Measurements from ENCODE around the gene PAXX.
A peak's percentile ranks its signal among the peaks of the same experiment; 100 is the strongest.

The PAXX gene, protein sequence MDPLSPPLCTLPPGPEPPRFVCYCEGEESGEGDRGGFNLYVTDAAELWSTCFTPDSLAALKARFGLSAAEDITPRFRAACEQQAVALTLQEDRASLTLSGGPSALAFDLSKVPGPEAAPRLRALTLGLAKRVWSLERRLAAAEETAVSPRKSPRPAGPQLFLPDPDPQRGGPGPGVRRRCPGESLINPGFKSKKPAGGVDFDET

DNA sequence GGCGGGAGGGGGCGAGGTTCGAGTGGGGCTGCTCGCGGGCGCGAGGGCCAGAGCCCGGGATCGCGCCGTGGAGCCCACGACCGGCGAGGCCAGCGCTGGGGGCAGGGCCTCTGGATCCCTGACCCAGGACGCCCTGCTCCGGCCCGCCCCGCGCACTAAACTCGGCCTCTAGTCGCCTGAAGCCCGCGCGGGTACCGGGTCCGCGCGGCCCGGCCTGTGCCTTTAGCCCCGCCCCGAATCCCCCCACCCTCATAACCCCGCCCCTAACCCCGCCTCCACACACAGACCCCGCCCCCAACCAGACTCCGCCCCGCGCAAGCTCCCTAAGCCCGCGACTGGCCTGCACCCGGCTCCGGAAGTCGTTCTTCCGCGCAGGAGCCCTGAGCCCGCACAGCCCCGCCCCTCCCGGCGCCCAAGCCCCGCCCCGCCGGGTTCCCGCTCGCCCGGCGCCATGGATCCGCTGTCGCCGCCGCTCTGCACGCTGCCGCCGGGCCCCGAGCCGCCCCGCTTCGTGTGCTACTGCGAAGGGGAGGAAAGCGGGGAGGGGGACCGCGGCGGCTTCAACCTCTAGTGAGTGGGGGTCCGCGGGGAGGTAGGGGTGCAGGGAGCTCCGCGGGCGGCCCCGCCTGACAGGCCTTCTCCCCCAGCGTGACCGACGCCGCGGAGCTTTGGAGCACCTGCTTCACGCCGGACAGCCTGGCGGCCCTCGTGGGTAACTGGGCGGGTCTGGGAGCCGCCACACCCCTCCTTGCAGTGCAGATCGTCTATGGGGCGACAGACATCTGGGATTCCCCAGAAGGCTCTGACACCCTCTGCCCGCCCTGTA, at the start of gene PAXX:
PAXX (plus strand) TSS at position 430 of the 826 bp plus-strand sequence; CDS start at position 452, 22 bp downstream.
- DNase-seq: peak; percentile 84

DNA sequence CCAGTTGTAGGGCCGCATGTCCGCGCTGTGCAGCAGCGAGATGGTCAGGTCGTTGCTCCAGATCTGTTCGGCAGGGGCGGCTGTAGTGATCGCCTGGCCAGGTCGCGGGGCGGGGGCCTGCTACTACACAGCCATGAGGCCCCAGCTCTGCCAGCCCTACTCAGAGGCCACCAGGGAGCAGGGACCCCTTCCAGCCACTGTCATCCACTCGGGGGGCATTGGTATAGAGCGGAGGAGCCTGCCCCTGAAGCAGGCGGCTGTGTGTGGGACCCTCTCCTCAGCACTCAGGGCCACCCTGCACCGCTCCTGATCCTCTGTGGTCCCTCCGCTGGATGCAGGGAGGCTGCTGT, 49.4 kb upstream of the PAXX start:
- DNase-seq: no peak

DNA sequence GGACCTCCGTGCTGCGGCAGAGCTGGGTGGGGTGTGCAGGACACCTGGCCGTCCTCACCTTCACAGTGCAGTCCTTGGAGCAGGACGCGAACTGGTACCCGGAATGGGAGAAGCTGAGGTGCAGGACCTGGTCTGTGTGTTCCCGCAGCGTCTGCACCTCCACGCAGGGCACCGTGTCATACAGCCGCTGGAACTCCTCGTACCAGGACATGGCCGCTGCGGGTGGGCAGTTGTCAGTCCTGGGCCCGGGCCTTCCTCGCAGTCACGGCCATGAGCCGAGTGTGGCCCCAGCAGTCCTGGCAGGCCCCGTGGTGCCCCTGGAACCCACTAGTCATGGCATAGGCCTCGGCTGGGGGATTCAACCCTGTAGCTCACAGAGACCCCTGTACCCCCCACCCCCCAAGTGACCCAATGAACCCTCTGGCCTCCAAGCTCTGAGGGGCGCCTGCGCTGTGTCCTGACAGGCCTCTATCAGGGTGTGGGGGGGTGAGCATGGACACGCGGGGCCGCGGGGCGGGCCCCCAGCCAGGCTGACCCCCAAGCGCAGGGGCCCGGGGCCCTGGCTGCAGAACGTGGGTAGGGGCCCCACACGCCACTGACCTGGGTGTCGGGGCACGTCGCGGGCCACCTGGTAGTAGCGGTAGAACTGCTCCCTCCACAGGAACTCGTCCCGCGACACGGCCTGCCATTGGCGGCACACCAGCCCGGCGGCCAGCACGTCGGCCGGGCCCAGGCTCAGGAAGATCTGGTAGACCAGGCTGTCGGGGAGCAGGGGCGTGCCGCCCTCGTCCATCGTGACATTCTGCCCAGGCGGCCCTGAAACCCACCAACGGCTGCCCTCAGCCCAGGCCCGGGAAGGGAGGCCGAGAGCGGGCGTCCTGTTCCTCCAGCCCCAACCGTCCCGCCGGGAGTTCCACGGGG, 48.7 kb upstream of the PAXX start:
- DNase-seq: no peak

DNA sequence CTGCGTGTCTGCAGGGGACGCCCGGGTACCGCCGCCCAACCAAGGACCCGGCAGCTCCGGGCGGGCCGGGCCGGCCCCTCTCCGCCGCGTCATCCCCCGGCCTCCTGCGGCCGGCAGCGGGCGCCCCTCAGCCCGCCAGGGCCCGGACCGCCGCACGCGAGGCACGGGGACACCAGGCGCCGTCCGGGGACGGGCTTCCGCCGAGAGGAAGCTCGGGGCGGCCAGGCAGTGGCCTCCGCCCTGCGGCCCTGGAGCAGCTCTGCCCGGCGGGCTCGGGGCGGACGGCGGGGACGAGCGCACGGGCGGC, 48.1 kb upstream of the PAXX start:
- no peak for DNase-seq

DNA sequence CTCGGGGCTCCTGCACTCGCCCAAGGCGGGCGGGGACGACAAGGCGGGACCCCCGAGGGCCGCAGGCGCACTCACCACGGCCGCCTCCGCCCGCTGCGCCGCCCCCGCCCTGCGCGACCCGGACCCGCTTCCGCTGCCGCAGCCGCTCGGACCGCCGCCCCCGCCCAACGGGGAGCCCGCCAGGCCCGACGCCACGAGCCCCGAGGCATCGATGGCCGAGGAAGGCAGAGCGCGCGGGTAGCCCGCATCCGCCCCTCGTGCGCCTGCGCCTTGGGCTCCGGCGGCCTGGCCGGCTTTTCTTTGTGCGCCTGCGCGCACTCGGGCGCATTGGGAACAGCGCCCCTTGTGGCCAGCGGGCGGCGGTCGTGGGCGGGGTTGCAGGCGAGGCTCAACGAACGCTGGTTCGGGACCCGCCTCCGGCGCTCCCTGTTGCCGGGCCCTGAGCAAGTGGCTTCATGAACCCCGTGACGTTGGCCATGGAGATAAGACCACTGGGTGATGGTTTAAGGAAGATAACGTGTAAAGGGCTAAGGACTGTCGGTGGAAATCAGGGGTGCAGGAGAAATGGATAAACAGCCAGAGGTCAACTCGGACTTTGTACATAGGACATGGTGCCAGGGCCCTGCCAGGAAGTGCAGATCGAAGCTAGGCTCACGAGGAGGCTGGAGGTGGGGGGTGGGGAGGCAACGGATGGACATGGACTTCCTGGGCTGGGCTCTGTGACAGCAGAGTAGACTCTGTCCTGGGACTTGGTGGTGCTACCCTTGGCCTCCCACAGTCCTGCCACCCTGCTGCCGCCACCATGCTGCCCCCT, 47.5 kb upstream of the PAXX start, which contains the start of the genes C8G and FBXW5:
C8G (plus strand) TSS at position 725 of the 814 bp plus-strand sequence; CDS start at position 803, 78 bp downstream.
FBXW5 (minus strand) TSS at position 220 of the 814 bp plus-strand sequence. CDS start 655 bp downstream, outside the sequence.
- DNase-seq: peak; percentile 92

DNA sequence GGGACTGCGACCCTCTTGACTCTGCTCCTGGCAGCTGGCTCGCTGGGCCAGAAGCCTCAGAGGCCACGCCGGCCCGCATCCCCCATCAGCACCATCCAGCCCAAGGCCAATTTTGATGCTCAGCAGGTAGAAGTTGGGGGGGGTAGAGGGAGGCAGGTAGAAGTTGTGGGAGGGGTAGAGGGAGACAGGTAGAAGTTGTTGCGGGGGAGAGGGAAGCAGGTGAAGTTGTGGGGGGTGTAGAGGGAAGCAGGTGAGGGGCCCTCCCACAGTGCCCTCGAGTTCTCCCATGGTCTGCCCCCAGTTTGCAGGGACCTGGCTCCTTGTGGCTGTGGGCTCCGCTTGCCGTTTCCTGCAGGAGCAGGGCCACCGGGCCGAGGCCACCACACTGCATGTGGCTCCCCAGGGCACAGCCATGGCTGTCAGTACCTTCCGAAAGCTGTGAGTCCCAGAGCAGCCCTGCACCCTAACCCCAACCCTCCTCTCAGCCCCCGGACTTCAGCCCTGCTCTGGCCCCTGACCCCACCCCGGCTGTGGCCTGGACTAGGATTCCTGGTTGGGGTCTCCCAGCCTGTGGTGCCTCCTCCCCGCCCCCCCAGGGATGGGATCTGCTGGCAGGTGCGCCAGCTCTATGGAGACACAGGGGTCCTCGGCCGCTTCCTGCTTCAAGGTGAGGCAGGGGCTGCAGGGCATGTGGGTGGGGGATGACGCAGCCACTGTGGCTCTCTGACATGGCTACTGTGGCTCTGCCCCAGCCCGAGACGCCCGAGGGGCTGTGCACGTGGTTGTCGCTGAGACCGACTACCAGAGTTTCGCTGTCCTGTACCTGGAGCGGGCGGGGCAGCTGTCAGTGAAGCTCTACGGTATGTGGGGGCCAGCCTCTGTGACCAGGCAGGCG, 46.6 kb upstream of the PAXX start:
- no peak for DNase-seq

DNA sequence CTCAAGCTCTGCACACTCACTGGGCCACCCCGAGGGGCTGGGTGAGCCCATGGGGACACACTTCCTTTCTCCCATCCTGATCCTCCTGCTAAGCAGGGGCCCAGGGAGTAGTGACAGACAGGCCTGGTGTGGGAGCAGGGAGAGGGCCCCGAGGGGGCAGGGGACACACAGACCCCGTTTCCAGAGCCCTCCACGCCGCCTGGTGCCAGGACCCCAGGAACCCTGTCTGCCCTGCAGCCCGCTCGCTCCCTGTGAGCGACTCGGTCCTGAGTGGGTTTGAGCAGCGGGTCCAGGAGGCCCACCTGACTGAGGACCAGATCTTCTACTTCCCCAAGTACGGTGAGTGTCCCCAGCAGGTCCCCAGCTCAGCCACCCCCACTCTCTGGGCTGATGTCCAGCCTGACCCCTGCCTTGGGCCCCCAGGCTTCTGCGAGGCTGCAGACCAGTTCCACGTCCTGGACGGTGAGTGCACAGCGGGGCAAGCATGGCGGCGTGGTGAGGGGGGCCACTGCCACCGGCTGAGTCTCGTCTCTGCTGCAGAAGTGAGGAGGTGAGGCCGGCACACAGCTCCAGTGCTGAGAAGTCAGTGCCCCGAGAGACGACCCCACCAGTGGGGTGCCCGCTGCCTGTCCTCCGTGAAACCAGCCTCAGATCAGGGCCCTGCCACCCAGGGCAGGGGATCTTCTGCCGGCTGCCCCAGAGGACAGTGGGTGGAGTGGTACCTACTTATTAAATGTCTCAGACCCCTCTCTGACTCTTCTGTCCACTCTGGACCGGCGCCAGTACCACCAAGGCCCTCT, 45.8 kb upstream of the PAXX start:
- DNase-seq: no peak

DNA sequence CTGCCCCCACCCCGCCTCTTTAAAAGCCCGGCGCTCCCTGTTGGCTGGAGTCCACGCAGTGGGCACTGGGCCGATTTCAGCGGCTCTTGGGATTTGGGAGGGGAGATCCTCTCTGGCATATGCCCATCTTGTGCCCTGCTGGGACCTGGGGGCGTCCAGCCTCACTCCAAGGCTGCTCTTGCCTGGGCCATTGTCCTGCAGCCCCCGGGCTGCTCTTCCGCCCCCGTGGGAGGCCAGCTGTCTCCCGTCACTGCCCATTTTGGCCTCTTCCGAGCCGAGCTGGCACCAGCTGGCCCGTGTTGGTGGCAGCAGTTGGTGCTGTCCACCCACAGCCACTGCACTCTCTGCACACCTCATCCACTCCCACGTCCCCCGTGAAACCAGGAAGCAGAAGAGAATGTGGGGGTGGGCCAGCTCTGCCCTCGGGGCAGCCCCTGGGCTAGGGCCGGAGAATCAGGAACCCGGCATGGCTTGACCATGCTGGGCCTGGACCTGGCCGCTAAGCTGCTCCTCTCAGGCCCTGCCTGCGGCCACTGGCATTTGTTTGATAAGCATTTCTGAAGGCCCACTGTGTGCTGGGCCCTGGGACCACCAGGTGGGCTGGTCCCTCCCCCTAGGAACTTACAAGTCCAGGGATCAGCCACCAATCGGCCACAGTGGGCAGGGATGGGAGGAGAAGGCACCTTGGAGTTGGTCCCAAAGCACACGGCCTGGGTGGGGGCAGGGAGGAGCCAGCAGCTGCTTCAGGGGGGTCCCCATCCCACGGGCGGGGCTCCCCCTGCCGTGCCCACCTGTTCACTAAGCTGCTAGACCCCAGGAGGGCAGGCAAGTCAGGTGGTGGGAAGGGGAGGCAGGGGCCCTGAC, 45.0 kb upstream of the PAXX start:
- no peak for DNase-seq

DNA sequence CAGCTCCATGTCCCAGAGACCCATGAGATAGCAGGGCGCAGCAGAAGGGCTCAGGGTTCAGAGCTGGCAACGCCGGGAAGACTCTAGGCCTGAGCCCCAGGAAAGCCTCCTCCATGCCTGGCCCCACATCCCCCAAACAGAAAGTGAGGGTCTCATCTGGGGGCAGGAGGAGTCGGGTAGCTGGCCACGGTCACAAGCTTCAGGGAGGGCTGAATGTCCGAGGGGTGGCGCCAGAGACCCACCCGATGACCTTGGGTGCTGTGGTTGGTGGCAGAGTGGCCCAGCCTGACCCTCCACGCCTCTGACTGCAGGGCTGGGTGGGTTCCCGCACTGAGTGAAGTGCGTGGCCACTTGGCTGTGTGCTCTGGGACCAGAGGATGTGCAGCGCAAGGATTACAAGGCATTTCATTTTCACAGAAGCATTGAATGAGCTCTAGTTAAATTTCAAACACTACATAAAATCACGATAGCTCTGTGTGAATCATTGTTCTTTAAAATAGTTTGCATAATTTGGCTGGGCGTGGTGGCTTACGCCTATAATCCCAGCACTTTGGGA, 44.2 kb upstream of the PAXX start:
- no peak for DNase-seq

DNA sequence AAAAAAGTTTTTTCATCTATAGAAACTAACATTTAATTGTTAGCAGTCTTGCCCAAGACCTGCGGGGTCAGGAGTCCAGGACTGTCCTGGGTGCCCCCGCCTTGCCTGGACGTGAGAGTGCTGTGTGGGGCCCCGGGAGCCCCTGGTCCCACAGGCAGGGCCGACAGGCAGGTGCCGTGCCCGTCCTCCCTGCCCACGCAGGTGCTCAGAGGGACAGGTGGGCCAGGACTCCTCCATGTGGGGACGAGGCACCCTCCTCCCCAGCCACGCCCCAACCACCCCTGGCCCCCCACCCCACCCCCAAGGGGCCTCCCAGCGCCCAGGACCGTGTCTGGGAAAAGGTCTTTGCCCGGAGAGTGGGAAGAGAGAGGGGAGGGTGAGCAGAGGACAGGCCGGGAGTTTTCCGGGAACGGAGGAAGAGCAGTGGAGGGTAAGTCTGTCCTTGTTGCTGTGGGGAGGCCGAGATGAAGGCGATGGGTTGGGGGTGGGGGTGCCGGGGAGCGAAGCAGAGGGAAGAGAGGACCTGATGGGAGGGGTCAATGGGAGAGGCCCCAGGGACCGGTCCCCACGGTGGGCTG, 42.9 kb upstream of the PAXX start:
- no peak for DNase-seq

DNA sequence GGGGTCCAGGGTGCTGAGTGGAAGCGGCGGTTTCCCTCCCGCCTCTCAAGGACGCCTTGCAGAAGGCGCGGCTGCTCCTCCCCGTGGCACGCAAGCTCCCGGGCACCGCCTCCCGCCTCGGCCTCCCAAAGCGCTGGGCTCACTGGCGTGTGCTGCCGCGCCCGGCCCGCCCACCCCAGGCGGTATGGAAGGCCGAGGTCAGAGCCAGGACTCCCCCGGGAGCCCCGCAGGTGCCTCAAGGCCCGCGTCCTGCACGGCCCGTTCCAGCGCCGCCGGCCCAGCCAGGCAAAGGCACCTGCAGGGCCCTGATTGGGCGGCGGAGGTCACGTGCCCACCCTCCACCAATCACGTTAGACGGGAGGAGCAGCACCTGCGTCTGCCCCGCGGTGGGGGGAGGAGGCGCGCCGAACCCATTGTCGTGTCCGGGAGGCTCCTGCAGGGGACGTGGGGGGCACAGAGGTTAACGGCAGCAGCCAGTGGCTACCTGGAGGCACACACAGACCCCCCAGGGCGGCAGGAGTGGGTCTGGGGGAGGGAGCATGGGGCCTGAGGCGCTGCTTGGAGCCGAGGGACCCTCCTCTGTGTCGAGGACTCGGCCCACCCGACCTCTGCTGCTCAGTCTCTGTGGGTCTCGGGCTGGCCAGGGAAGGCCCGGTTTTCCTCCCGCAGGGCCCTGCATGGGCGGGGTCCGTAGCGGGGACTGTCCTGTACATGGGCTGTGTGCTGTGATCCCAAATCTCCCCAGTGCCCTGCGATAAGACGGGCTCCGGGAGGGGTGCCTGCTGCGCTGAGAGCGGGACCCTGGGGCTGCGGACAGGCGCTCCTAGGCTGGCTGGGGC, 42.2 kb upstream of the PAXX start:
- peak; percentile 94 for DNase-seq

DNA sequence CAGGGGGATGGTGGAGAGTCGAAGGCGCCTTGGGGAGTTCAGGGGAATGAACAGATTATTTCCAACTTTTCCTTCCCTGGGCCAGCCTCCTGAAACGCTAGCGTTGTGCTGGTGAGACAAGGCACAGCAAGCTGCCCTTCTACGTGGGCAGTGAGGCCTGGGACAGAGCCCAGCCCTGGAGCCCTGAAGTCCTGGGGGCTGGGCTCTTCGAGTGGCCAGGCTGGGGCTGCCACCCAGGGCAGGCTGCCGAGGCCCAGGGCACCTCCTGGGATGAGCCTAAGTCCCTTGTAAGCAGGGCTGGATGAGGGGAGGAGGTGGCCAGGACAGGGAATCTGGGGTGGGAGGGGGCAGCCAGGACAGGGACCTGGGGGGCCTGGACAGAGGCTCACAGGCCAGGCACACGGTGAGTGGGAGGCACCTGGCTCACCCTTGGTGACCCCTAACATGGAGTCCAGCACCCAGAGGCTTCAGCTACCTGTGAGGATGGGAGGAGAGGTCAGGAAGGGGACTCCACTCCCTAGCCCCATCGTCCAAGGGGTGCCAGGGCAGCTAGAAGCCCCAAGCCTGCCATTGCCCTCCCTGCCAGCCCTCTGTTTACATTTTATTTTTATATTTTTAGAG, 41.5 kb upstream of the PAXX start:
- DNase-seq: no peak

DNA sequence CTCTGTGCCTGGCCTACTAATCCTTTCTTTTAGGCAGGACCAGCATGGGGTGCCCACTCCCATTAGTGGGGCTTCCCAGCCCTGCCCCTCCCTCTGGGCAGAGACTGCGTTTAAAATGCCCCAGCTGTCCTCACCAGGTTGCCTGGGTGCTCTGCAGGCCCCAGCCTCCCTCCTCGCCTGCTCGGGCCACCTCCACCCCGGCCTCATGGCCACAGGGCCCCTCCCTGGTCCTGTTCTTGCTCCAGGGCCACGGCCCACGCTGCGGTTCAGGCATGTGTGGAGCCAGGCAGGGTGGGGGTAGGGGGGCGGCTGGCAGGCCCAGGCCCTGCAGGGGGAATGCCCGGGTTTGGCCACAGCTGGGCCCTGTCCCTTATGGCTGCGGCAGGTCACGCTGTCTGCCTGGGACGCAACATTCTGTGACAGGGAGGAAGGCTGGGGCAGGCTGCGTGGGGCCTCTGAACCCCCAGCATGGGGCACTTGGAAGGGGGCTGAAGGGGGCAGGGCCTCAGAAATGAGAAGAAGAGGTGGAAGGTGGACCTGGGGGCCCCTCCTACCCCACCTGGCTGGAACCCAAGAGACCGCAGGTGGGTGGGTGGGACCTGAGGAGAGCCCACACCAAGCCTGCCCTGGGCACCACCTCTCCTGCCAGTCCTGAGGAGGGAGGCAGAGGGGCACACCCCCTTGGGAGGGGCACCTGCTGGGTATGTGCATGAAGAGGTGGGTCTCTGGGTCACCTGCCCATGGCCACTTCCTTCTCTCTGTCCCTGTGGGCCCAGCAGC, 40.5 kb upstream of the PAXX start, which contains the start of gene LCN12:
LCN12 (plus strand) TSS at position 733 of the 780 bp plus-strand sequence. CDS start 55 bp downstream, outside the sequence.
- no peak for DNase-seq

DNA sequence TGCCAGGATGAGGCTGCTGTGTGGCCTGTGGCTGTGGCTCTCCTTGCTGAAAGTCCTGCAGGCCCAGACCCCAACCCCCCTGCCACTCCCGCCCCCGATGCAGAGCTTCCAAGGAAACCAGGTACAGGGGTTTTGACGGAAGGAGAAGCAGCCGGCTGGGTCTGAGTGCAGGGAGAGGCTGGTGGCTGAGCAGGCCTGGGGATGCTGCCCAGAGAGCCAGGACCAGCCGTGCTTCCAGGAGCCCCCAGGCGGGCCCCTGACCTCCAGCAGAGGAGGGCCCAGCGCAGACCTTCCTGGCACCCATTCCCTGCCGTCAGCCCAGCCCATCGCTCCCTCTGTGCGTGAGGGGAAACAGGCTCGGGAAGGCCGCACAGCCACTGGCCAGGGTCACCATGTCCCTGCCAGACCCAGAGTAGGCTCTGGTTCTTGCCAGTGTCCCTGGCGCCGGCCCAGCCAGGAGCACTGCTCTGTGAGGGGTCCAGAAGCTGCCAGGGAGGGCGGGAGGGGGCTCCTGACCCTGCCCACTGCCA, 39.8 kb upstream of the PAXX start:
- no peak for DNase-seq

DNA sequence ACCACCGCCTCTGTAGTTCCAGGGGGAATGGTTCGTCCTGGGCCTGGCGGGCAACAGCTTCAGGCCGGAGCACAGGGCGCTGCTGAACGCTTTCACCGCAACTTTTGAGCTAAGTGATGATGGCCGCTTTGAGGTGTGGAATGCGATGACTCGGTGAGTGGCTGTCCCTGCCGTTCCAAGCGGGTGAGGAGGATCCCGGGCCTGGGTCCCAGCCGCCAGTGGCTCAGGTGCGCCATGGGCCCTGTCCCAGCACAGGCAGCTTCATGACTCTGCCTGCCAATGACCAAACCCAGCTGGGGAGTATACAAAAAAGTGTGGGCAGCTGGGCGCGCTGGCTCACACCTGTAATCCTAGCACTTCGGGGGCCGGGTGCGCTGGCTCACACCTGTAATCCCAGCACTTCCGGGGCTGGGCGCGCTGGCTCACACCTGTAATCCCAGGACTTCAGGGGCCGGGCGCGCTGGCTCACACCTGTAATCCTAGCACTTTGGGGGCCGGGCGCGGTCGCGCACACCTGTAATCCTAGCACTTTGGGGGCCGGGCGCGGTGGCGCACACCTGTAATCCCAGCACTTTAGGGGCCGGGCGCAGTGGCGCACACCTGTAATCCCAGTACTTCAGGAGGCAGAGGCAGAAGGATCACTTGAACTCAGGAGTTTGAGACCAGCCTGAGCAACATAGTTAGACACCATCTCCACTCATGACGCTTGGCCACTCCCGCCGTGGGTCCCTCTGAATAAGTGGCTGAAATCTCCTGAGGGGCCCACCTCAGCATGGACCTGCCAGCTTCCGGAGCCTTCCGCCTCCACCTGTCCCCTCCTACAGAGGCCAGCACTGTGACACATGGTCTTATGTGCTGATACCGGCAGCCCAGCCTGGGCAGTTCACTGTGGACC, 39.1 kb upstream of the PAXX start:
- DNase-seq: no peak

Data from NCI-H1436 (cell line).